Upper lobe of left lung (tissue), 6 donors: ENCODE measurements around the gene PLA2G4B. TPM values are rescaled to one million over a fixed set of nuclear protein-coding genes. Genes with fewer than 3 reads are reported as not detected.
A peak's percentile ranks its signal among the peaks of the same experiment; 100 is the strongest.

Source experiments
- ATAC-seq, 2 donors: fragments of 200-7000 bp; cut with Tn5 transposase; one replicate each; pipeline ENCODE4 v1.9.1; 2022; ENCODE audit warnings: mild to moderate bottlenecking in 2 of 2, moderate library complexity in 2 of 2; ENCODE audit not compliant: low FRiP score in 2 of 2
- DNase-seq, 2 donors: peaks; one replicate each; pipeline ENCODE4 v3.0.0-alpha.2; 2019 to 2020
- H3K27ac ChIP-seq, 4 donors: fragments of 200-600 bp; sonication (generic); one replicate each; pipeline ENCODE4 v1.5.1; 2016 to 2019
- H3K27me3 ChIP-seq, 4 donors: fragments of 200-600 bp; sonication (generic); one replicate each; pipeline ENCODE4 v1.5.1; 2017 to 2019
- H3K36me3 ChIP-seq, 4 donors: fragments of 200-600 bp; sonication (generic); one replicate each; pipeline ENCODE4 v1.5.1; 2016 to 2019
- H3K4me1 ChIP-seq, 4 donors: fragments of 200-600 bp; sonication (generic); one replicate each; pipeline ENCODE4 v1.5.1; 2018 to 2019
- H3K4me3 ChIP-seq, 4 donors: fragments of 200-600 bp; sonication (generic); one replicate each; pipeline ENCODE4 v1.5.1; 2017 to 2019; ENCODE audit warnings: mild to moderate bottlenecking in 2 of 4, moderate library complexity in 1 of 4
- H3K9me3 ChIP-seq, 4 donors: fragments of 200-600 bp; sonication (generic); one replicate each; pipeline ENCODE4 v1.5.1; 2018 to 2019
- EP300 ChIP-seq, 4 donors: sonication (generic); formaldehyde crosslinking; IDR thresholded peaks; one replicate each; pipeline ENCODE4 v1.5.1; 2017; ENCODE audit warnings: antibody characterized with exemption in 4 of 4, control low read depth in 2 of 4
- POLR2A ChIP-seq, 4 donors: fragments of 450-650 bp; IDR thresholded peaks; one replicate each; pipeline ENCODE4 v1.5.1; 2016 to 2017; ENCODE audit warnings: antibody characterized with exemption in 4 of 4, mild to moderate bottlenecking in 2 of 4
- POLR2AphosphoS5 ChIP-seq, 2 donors: sonication (generic); formaldehyde crosslinking; IDR thresholded peaks; one replicate each; pipeline ENCODE4 v1.5.1; 2017; ENCODE audit warnings: antibody characterized with exemption in 2 of 2
- WGBS, 2 donors: methylation state at CpG; one replicate each; pipeline ENCODE4 v1.1.5; 2017 to 2018; 5-methylcytosine and 5-hydroxymethylcytosine counted together
- total RNA-seq, 6 donors: library from RNA; depleted of rRNA in 4 of 6; stranded (reverse); fragments of >200 nt in 4 of 6; gene quantifications; one replicate each; pipeline versions ENCODE4 v1.1.0 to v1.2.1, GENCODE V29; 2016 to 2021
- TF ChIP-seq, protein P1 (sequence below), 6 experiments: fragments of 450-650 bp in 4 of 6; fragments of 200-600 bp in 2 of 6; sonication (generic) in 2 of 6; IDR thresholded peaks; one replicate each; pipeline ENCODE4 v1.5.1; 2016 to 2019; ENCODE audit warnings: antibody characterized with exemption in 6 of 6
- donor health status: DM: no; HTN: no; CAD: no; lungs with moderate emphysema.
- donor health status: DM: no; HTN: yes; CAD: no; lungs with severe emphysema.

The PLA2G4B gene
- total RNA-seq, 6 donors from 2014 or later: 4.7 to 71.2 (median 14.4) TPM

DNA sequence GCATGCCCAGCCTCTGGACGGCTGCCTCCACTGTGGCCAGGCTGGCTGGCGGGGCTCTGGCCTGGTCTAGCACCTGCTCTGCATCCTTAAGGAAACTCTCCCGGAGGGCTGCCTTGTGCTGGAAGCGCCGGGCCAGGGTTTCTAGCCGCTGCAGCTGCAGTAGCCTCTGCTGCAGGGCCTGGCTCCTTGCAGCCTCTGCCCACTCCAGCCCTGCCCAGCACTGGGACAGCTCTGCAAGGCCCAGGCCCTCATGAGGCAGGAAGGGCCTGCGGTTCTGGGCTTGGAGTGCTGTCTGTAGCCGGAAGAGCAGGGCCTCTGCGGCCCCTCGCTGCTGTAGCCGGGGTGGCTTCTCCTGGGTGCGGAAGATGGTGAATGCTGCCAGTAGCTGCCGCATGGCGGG, 47.2 kb downstream of the PLA2G4B start:
- H3K4me1 ChIP-seq: peaks cover 11 to 24% (median 13%) of the 10 kb centered on the region in 4 donors
- peak in 1 of 2 donors; percentile 71 for DNase-seq
- H3K36me3 ChIP-seq: no peaks in the 10 kb centered on the region
- WGBS, 2 donors: 95% methylated on average over 12 of the region's 14 CpGs; no CpG with 5 or more reads in 1 of the 2 donors
- no peak overlapping the region for H3K27ac ChIP-seq
- ATAC-seq: no peak
- peaks cover 0 to 10% (median 6%) of the 10 kb centered on the region in 4 donors for H3K27me3 ChIP-seq
- no peak overlapping the region for H3K4me3 ChIP-seq
- TF ChIP-seq EP300 (IDR thresholded peaks at IDR 0.05): no peak
- TF ChIP-seq, protein P1, sequence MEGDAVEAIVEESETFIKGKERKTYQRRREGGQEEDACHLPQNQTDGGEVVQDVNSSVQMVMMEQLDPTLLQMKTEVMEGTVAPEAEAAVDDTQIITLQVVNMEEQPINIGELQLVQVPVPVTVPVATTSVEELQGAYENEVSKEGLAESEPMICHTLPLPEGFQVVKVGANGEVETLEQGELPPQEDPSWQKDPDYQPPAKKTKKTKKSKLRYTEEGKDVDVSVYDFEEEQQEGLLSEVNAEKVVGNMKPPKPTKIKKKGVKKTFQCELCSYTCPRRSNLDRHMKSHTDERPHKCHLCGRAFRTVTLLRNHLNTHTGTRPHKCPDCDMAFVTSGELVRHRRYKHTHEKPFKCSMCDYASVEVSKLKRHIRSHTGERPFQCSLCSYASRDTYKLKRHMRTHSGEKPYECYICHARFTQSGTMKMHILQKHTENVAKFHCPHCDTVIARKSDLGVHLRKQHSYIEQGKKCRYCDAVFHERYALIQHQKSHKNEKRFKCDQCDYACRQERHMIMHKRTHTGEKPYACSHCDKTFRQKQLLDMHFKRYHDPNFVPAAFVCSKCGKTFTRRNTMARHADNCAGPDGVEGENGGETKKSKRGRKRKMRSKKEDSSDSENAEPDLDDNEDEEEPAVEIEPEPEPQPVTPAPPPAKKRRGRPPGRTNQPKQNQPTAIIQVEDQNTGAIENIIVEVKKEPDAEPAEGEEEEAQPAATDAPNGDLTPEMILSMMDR (IDR thresholded peaks at IDR 0.05): no peak
- no peaks in the 10 kb centered on the region for H3K9me3 ChIP-seq

DNA sequence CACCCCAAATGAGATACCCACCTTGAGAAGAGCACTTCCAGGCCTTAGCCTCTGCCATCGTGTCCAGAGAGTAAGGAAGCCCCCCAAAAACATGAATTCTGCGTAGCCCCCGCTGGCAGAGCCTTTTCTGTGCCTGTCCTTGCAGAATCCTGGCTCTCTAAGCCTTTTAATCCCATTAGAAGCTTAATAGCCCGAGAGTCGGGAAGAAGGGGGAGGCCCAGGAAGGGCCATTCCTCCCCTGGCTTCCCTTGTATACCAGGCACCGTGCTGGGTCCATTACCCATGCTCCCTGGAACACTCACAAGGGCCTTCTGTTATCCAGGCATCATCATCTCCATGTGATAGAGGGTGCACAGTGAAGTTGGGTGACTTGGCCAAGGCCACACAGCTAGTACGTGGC, 48.1 kb downstream of the PLA2G4B start:
- ATAC-seq (no peak), DNase-seq (no peak)
- no peaks in the 10 kb centered on the region for H3K9me3 ChIP-seq
- no peak for TF ChIP-seq EP300 (IDR thresholded peaks at IDR 0.05)
- TF ChIP-seq POLR2AphosphoS5 (IDR thresholded peaks at IDR 0.05): no peak
- TF ChIP-seq POLR2A (IDR thresholded peaks at IDR 0.05): no peak
- no peak overlapping the region for H3K4me3 ChIP-seq
- WGBS, 2 donors: 92 to 97% methylated on average over 7 of the region's 7 CpGs
- no peak overlapping the region for H3K27ac ChIP-seq
- peaks cover 0 to 6% (median 6%) of the 10 kb centered on the region in 4 donors for H3K27me3 ChIP-seq
- no peaks in the 10 kb centered on the region for H3K36me3 ChIP-seq
- peaks cover 9 to 21% (median 11%) of the 10 kb centered on the region in 4 donors for H3K4me1 ChIP-seq

DNA sequence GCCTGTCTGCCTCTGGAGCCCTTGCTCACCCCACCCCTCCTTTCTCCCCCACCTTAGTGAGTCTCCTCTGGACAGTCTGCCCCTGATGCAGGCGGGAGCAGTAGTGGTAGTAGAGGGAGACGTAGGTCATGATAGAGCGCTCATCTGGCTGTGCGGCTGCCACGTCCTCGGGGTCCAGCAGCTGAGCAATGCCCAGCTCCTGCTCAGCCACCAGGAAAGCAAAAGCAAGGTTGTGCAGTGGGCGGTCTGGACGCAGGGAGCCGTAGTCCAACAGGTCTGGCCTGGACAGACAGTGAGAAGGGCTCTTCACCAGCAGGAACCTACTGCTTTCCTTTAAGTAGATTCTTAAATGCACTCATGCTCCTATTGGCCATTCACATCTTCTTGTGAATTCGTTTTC, 48.5 kb downstream of the PLA2G4B start:
- Histone ChIP-seq H3K4me1 (peaks cover 5 to 17% (median 7%) of the 10 kb centered on the region in 4 donors), H3K9me3 (no peaks in the 10 kb centered on the region), H3K4me3 (no peak overlapping the region), H3K27ac (no peak overlapping the region), H3K36me3 (no peaks in the 10 kb centered on the region), H3K27me3 (peaks cover 0 to 2% (median 2%) of the 10 kb centered on the region in 4 donors)
- TF ChIP-seq POLR2AphosphoS5 (IDR thresholded peaks at IDR 0.05): no peak
- TF ChIP-seq POLR2A (IDR thresholded peaks at IDR 0.05): no peak
- TF ChIP-seq EP300 (IDR thresholded peaks at IDR 0.05): no peak
- TF ChIP-seq, protein P1 (IDR thresholded peaks at IDR 0.05): no peak
- 83 to 84% methylated on average over 10 of the region's 10 CpGs for WGBS, 2 donors
- DNase-seq (peak in 1 of 2 donors; percentile 40), ATAC-seq (no peak)

DNA sequence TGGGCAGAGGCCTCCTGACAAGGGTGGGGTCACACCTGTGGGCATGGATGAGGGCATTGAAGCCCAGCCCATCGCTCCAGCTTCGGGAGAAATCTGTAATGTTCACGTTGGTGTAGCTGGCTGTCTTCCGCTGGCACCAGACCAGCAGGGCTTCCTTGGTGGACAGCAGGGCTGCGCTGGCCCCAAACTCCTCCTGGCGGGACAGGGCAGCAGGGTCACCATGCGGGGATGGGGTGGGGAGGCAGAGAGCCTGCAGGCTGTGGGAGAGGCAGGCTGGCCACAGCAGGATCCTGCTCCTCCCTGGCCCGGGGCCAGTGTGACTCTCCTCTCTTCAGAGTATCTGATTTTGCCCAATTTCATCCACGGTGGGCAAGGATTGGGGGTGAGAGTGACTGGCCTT, 49.2 kb downstream of the PLA2G4B start:
- 97% methylated on average over 9 of the region's 9 CpGs; no CpG with 5 or more reads in 1 of the 2 donors for WGBS, 2 donors
- Histone ChIP-seq H3K9me3 (no peaks in the 10 kb centered on the region), H3K27ac (no peak overlapping the region), H3K27me3 (no peaks in the 10 kb centered on the region), H3K4me1 (peaks cover 0 to 11% (median 2%) of the 10 kb centered on the region in 4 donors), H3K36me3 (no peaks in the 10 kb centered on the region), H3K4me3 (no peak overlapping the region)
- ATAC-seq (no peak), DNase-seq (peak in 1 of 2 donors; percentile 50)
- TF ChIP-seq POLR2A (IDR thresholded peaks at IDR 0.05) (no peak), EP300 (IDR thresholded peaks at IDR 0.05) (no peak), POLR2AphosphoS5 (IDR thresholded peaks at IDR 0.05) (no peak)

DNA sequence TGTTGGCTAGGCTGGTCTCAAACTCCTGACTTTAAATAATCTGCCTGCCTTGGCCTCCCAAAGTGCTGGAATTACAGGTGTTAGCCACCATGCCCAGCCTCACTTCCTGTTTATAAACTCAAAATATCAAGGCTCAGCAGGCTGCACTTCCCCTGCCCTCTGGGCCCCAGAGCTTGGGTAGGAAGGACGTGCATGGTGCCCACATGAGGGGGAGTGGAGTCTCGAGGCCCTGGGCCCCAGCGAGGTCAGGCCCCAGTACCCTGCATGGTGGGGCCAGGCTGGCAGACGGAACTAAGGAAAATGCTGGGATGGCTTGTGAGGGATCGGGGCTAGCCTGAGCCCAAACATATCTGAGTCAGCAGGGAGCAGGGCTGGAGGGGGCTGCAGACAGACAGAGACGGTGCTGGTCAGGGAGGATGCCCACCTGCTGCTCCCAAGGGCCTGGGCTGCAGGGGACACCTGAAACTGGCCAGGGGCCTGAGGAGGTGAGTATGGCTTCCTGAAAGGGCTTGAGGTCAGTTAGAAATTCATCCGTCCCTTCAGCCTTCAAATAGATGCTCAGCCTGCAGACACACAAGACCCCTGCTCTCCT, 50.1 kb downstream of the PLA2G4B start:
- Histone ChIP-seq H3K27me3 (no peaks in the 10 kb centered on the region), H3K9me3 (no peaks in the 10 kb centered on the region), H3K4me1 (peaks cover 2 to 11% (median 7%) of the 10 kb centered on the region in 4 donors), H3K36me3 (no peaks in the 10 kb centered on the region), H3K4me3 (no peak overlapping the region), H3K27ac (no peak overlapping the region)
- ATAC-seq (no peak), DNase-seq (peak in 1 of 2 donors; percentile 46)
- WGBS, 2 donors: 72 to 82% methylated on average over 1 to 7 of the region's 7 CpGs
- TF ChIP-seq EP300 (IDR thresholded peaks at IDR 0.05) (no peak), POLR2A (IDR thresholded peaks at IDR 0.05) (no peak), POLR2AphosphoS5 (IDR thresholded peaks at IDR 0.05) (no peak)
- TF ChIP-seq, protein P1 (IDR thresholded peaks at IDR 0.05): no peak
